HL-60 (cell line): ENCODE data around the gene ZNF319.
A peak's percentile ranks its signal among the peaks of the same experiment; 100 is the strongest.

ENCODE experiments used
- DNase-seq, 2 experiments: peaks; one replicate each; pipeline ENCODE4 v3.0.0-alpha.2; 2010 to 2020; ENCODE audit warnings: low read depth in 1 of 2, low spot score in 1 of 2
- H3K27ac ChIP-seq: fragments of 250-450 bp; sonication (Bioruptor Pico); replicated peaks from 2 replicates; pipeline ENCODE4 v1.5.1; 2020; ENCODE audit warnings: mild to moderate bottlenecking, moderate library complexity
- H3K27me3 ChIP-seq: fragments of 250-450 bp; sonication (Bioruptor Pico); 2 replicates; pipeline ENCODE4 v1.5.1; 2021; ENCODE audit warnings: mild to moderate bottlenecking, moderate library complexity; ENCODE audit not compliant: insufficient read depth, poor library complexity, severe bottlenecking
- H3K4me3 ChIP-seq: replicated peaks from 2 replicates; pipeline ENCODE4 v1.5.1; 2011; ENCODE audit warnings: mild to moderate bottlenecking, control low read depth, low read length; ENCODE audit not compliant: insufficient read depth
- GABPA ChIP-seq: IDR thresholded peaks from 2 replicates; pipeline ENCODE4 v1.6.1; 2012; ENCODE audit warnings: low read depth
- POLR2AphosphoS5 ChIP-seq: IDR thresholded peaks from 2 replicates; pipeline ENCODE4 v1.6.1; 2012; ENCODE audit warnings: low read depth
- SPI1 ChIP-seq: IDR thresholded peaks from 2 replicates; pipeline ENCODE4 v1.6.1; 2012; ENCODE audit warnings: low read depth, mild to moderate bottlenecking, borderline replicate concordance
- TF ChIP-seq, protein P1 (sequence below): IDR thresholded peaks from 2 replicates; pipeline ENCODE4 v1.6.1; 2012; ENCODE audit warnings: low read depth; ENCODE audit not compliant: insufficient replicate concordance
- TF ChIP-seq, protein P2 (sequence below): IDR thresholded peaks from one replicate; pipeline ENCODE4 v1.5.1; 2011; ENCODE audit warnings: low read length, control low read depth, inconsistent platforms; ENCODE audit not compliant: insufficient read depth

ZNF319 gene

GRCh38 chr16:57945740-57946138, 54.7 kb downstream of the ZNF319 start:
- H3K27ac ChIP-seq: no peak overlapping the region
- no peaks in the 10 kb centered on the region for H3K27me3 ChIP-seq
- no peak overlapping the region for H3K4me3 ChIP-seq
- TF ChIP-seq, protein P1, sequence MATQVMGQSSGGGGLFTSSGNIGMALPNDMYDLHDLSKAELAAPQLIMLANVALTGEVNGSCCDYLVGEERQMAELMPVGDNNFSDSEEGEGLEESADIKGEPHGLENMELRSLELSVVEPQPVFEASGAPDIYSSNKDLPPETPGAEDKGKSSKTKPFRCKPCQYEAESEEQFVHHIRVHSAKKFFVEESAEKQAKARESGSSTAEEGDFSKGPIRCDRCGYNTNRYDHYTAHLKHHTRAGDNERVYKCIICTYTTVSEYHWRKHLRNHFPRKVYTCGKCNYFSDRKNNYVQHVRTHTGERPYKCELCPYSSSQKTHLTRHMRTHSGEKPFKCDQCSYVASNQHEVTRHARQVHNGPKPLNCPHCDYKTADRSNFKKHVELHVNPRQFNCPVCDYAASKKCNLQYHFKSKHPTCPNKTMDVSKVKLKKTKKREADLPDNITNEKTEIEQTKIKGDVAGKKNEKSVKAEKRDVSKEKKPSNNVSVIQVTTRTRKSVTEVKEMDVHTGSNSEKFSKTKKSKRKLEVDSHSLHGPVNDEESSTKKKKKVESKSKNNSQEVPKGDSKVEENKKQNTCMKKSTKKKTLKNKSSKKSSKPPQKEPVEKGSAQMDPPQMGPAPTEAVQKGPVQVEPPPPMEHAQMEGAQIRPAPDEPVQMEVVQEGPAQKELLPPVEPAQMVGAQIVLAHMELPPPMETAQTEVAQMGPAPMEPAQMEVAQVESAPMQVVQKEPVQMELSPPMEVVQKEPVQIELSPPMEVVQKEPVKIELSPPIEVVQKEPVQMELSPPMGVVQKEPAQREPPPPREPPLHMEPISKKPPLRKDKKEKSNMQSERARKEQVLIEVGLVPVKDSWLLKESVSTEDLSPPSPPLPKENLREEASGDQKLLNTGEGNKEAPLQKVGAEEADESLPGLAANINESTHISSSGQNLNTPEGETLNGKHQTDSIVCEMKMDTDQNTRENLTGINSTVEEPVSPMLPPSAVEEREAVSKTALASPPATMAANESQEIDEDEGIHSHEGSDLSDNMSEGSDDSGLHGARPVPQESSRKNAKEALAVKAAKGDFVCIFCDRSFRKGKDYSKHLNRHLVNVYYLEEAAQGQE: no peak
- peak in 1 of 2 experiments; percentile 15 for DNase-seq

- TF ChIP-seq, protein P2, sequence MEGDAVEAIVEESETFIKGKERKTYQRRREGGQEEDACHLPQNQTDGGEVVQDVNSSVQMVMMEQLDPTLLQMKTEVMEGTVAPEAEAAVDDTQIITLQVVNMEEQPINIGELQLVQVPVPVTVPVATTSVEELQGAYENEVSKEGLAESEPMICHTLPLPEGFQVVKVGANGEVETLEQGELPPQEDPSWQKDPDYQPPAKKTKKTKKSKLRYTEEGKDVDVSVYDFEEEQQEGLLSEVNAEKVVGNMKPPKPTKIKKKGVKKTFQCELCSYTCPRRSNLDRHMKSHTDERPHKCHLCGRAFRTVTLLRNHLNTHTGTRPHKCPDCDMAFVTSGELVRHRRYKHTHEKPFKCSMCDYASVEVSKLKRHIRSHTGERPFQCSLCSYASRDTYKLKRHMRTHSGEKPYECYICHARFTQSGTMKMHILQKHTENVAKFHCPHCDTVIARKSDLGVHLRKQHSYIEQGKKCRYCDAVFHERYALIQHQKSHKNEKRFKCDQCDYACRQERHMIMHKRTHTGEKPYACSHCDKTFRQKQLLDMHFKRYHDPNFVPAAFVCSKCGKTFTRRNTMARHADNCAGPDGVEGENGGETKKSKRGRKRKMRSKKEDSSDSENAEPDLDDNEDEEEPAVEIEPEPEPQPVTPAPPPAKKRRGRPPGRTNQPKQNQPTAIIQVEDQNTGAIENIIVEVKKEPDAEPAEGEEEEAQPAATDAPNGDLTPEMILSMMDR: no peak
- TF ChIP-seq, protein P1: no peak
- TF ChIP-seq POLR2AphosphoS5: no peak
- TF ChIP-seq SPI1: no peak
- TF ChIP-seq GABPA: no peak
- DNase-seq: no peak
- H3K27me3 ChIP-seq: no peaks in the 10 kb centered on the region
- H3K4me3 ChIP-seq: no peak overlapping the region
- H3K27ac ChIP-seq: no peak overlapping the region
Observed at GRCh38 chr16:57944970-57945739, 55.3 kb downstream of the ZNF319 start.
